ENCODE measurements around the gene PPM1L.

PPM1L gene

GRCh38 chr3:160948273-160948672 is 192.2 kb downstream of the PPM1L start:
- POLR2A ChIA-PET (ENCODE audit: low non-redundant PET), result no interaction called here
- TF ChIP-seq CTCF (conservative IDR thresholded peaks at IDR 0.05; ENCODE audit: low read depth), result no peak
- no peak overlapping the region for H3K27ac ChIP-seq
- CTCF ChIA-PET, result no interaction called here
- DNase-seq (ENCODE audit: low spot score), result no peak

- no peak overlapping the region for H3K27ac ChIP-seq
- TF ChIP-seq CTCF (conservative IDR thresholded peaks at IDR 0.05; ENCODE audit: low read depth), result no peak
- ChIA-PET POLR2A (ENCODE audit: low non-redundant PET) (no interaction called here), CTCF (interaction anchor here (0.7 kb wide), 1 partner anchor 320 kb away, joined by 3 read pairs; no protein-coding TSS in a partner anchor)
- DNase-seq (ENCODE audit: low spot score), result no peak
These were observed 193.4 kb downstream of the PPM1L start for GRCh38 chr3:160949460-160949859.

GRCh38 chr3:160950542-160950941 is 194.5 kb downstream of the PPM1L start:
- ChIA-PET CTCF (interaction anchor here (0.6 kb wide), 1 partner anchor 182 kb away, joined by 3 read pairs; no protein-coding TSS in a partner anchor), POLR2A (ENCODE audit: low non-redundant PET) (no interaction called here)
- TF ChIP-seq CTCF (conservative IDR thresholded peaks at IDR 0.05; ENCODE audit: low read depth), result no peak
- no peak for DNase-seq (ENCODE audit: low spot score)
- no peak overlapping the region for H3K27ac ChIP-seq

GRCh38 chr3:160950954-160951353 is 194.9 kb downstream of the PPM1L start:
- no peak for TF ChIP-seq CTCF (conservative IDR thresholded peaks at IDR 0.05; ENCODE audit: low read depth)
- POLR2A ChIA-PET (ENCODE audit: low non-redundant PET), result no interaction called here
- no peak for DNase-seq (ENCODE audit: low spot score)
- H3K27ac ChIP-seq, result no peak overlapping the region
- CTCF ChIA-PET, result interaction anchor here (0.6 kb wide), 1 partner anchor 181 kb away, joined by 3 read pairs; no protein-coding TSS in a partner anchor

GRCh38 chr3:160951642-160952487 is 195.8 kb downstream of the PPM1L start:
- no peak for TF ChIP-seq CTCF (conservative IDR thresholded peaks at IDR 0.05; ENCODE audit: low read depth)
- POLR2A ChIA-PET (ENCODE audit: low non-redundant PET), result no interaction called here
- no peak for DNase-seq (ENCODE audit: low spot score)
- H3K27ac ChIP-seq, result no peak overlapping the region
- CTCF ChIA-PET, result no interaction called here

- TF ChIP-seq CTCF (conservative IDR thresholded peaks at IDR 0.05; ENCODE audit: low read depth), result no peak
- ChIA-PET CTCF (interaction anchor here (0.7 kb wide), 1 partner anchor 256 kb away, joined by 3 read pairs; no protein-coding TSS in a partner anchor), POLR2A (ENCODE audit: low non-redundant PET) (no interaction called here)
- no peak for DNase-seq (ENCODE audit: low spot score)
- H3K27ac ChIP-seq, result no peak overlapping the region
These were observed 197.7 kb downstream of the PPM1L start for GRCh38 chr3:160953686-160954085.

Data from RWPE1 (cell line).